GM19395 (cell line): ENCODE measurements around the gene THOC5.
"Not testable (repeated sequence)": the region's sequence is repeated elsewhere in the genome, so short reads cannot be mapped to it uniquely, and the experiment has no call there.

Source experiments
- ATAC-seq: cut with Tn5 transposase; IDR thresholded peaks from one replicate; pipeline ENCODE4 v1.9.1; 2021; ENCODE audit warnings: mild to moderate bottlenecking, moderate library complexity; ENCODE audit not compliant: unreplicated experiment

THOC5 gene

GRCh38 chr22:29563652-29564460, 10.3 kb upstream of the THOC5 start:
- no peak for ATAC-seq

DNA sequence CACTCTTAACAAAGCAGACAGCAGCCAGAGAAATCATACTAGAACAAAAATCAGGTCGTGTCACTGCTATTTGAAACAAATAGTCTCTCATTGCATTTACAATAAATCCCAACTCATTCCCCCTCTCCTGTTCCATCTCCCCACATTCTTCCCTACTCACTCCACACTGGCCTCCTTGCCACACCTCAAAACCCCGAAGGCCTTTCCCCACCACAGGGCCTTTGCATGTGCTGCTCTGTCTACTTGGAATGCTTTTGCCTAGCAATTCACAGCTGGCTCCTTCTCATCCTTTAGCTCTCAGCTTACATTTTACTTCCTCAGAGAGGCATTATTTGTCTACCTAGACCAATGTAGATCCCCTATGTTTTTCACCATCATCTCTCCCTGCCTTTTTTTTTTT, 6.3 kb upstream of the THOC5 start:
- no peak for ATAC-seq

GRCh38 chr22:29559030-29559429, 5.5 kb upstream of the THOC5 start:
- no peak for ATAC-seq

GRCh38 chr22:29555065-29555644, 1.6 kb upstream of the THOC5 start:
- no peak for ATAC-seq

DNA sequence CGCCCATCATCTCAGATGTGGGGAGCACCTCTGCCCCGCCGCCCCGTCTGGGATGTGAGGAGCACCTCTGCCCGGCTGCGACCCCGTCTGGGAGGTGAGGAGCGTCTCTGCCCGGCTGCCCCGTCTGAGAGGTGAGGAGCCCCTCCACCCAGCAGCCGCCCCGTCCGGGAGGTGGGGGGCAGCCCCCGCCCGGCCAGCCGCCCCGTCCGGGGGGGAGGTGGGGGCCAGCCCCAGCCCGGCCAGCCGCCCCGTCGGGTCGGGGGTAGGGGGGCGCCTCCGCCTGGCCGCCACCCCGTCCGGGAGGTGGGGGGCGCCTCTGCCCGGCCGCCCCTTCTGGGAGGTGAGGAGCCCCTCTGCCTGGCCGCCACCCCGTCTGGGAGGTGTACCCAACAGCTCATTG, 1.2 kb downstream of the THOC5 start:
- ATAC-seq, result not testable (repeated sequence)

- ATAC-seq, result no peak
Observed at GRCh38 chr22:29550005-29550404, 3.6 kb downstream of the THOC5 start.

DNA sequence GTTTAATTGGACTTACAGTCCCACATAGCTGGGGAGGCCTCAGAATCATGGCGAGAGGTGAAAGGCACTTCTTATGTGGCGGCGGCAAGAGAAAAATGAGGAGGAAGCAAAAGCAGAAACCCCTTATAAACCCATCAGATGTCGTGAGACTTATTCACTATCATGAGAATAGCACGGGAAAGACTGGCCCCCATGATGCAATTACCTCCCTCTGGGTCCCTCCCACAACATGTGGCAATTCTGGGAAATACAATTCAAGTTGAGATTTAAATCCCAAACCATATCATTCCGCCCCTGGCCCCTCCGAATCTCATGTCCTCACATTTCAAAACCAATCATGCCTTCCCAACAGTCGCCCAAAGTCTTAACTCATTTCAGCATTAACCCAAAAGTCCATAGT, 8.5 kb downstream of the THOC5 start:
- ATAC-seq, result not testable (repeated sequence)

DNA sequence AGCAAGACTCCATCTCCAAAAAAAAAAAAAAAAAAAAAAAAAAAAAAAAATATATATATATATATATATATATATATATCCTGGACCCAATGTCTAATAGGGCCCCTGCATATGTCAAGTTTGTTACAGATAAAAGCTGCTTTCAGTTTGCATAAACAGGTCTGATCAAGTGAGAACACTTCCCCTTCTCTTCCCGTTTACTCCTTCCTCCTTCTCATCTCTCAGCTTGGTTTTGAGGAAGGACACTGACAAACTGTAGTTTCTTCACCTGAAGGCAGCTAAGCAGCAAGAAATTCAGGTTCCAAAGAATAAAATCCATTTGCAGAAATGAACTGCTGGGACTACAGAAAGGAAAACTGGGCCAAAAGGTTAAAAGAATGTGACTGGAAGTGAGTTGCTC, 11.7 kb downstream of the THOC5 start:
- ATAC-seq, result no peak

- ATAC-seq, result no peak
Observed at GRCh38 chr22:29539105-29539504, 14.5 kb downstream of the THOC5 start.

GRCh38 chr22:29536411-29536810, 17.1 kb downstream of the THOC5 start:
- ATAC-seq, result no peak

GRCh38 chr22:29531419-29531818, 22.1 kb downstream of the THOC5 start:
- ATAC-seq, result no peak

GRCh38 chr22:29530716-29531115, 22.8 kb downstream of the THOC5 start:
- ATAC-seq, result no peak

DNA sequence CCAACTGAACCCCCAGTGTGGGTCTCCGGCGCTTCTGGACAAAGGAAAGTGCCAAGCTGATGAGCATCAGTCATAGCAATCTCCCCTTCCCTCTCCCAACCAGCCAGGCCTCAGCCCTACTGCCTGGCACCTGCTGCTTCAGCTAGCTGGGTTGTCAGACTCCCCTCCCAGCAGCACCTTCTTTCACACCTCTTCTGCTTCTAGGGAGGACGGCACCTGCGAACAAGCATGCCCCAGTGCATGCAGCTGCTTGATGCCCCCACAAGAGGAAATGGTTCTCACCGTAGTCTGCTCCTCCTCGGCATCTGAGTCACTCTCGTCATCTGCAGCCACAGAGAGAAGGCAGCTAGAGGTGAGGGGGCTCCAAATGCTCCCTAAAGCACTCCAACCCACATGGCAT, 25.4 kb downstream of the THOC5 start:
- ATAC-seq, result no peak

- ATAC-seq, result no peak
Observed at GRCh38 chr22:29524442-29525191, 28.9 kb downstream of the THOC5 start.

GRCh38 chr22:29523761-29524160, 29.8 kb downstream of the THOC5 start:
- no peak for ATAC-seq

DNA sequence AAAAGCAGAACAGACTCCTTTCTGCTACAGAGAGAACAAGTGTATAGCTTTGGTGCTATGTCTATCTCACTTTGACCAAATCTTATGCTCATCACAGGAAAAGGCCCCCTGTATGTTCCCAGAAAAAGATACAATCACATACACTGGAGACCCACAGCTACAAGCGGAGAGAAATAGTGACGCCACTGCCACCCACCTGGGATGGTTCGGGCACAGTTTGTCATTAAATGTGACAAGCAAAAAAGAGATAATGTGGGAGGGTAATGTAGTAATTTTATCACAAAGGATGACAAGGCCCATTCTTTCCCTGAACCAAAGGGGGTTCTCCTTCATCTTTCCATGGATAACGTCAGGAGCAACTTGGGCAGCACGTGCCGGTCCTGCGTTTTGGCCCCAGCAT, 32.0 kb downstream of the THOC5 start:
- ATAC-seq, result no peak

DNA sequence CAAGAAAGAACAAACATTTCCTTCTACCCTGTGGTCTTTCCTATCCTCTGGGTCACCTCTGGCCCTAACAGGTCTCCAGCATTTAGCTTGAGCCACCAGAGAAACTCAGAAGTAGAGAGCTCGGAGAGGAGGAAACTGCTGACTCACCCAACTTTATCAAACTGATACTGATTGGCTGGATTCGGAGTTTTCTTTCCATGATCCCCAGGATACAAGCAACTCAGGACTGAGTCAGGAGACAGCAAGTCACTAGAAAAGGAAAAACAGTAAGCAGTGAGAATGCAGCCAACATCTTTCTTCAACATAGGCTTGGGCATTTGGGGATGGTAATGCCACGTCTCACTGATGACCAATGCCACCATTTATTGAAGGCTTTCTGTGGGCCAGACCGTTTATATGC, 32.7 kb downstream of the THOC5 start:
- ATAC-seq, result no peak

GRCh38 chr22:29519996-29520395, 33.6 kb downstream of the THOC5 start:
- ATAC-seq, result no peak

DNA sequence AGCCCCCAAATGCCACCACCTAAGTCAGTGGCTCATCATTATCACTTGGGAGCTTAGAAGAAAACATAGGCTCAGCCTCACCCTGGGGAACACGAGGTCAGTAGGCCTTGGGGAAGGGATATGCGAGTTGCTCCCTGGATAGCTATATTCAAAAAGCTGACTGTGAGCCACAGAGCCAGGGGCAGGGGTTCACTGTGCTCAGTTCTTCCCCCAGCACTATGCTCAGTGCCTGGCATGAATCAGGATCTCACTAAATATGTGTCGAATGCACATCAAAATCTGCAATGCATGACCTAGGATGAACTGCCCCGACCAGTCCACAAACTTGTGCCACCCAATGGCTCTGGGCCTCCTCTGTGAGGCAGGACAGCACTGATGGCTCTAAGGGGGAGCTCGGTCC, 35.1 kb downstream of the THOC5 start:
- no peak for ATAC-seq

DNA sequence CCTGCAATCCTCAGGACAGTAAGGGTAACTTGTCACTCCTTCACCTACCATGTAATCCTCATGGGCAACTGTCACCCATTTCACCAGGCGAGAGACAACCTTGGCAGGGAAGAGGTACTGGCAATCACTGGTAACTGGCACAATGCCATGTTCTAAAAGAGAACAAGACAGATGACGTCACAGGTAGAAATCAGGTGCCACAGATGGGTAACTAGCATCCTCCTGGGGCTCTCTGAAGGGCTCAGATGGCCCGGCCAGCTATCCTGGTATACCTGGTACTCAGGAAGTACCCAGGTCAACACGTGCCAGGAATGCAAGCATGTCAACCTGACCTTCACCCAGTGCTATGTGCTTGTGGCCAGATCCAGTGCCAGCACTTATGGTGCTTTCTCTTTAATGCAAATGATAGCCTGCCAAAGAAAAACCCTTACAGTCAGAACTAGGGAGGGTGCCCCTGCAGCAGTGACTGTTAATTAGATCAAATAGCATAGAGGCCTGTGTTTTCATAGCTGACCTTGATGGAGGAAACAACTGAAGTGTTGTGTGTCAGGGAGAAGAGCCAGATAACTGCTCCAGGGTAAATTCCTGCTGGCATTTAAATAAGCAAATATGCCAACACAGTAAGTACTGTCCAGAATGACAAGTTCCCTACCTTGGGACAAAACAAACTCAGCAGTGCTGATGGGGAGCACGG, 36.2 kb downstream of the THOC5 start:
- no peak for ATAC-seq

GRCh38 chr22:29512031-29512430, 41.5 kb downstream of the THOC5 start:
- ATAC-seq, result no peak
